NCI-H526 treated with DMSO at 0.1 percent for 48 hours (cell line): Measurements from ENCODE around the gene ANKRD34A.

Experiments used
- DNase-seq: peaks from one replicate; lab custom pipeline; 2025; lab: John Stamatoyannopoulos, UW

The ANKRD34A gene

DNA sequence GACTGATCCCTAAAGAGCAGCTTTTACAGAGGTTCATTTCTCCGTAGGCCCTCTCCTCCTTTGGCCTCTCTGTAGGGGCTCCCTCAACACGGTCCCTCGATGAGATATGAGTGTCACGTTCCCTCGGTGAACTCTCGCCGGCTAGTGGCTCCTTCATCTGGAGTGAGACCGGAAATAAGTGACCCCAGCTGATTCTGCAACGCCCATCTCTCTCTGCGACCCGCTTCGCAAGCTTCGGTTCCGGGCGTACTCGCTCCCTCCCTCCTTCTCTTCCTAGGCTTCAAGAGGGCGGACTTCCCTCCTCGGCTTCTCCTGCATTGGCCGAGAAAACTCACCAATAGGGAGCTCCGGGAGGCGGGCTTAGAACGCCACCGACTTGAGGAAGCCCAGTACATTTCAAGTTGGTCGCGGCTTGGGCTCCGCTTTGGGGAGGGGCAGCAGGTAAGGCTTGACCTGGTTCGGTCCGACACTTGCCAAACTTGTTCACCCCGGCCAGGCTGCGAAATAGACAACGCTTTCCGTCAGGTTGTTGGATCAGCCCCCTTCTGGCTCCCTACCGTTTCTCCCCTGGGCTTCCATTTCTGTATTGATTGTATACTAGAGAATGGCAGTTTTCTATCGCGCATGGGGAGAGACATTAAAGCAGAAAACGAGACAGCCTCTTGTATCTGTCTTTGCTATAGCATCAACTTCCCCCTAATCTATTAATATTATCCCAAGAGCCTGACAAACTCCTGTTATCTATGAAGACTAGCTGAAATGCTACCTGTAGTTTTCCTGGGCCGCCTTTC, at the start of gene ANKRD34A, which contains the start of gene POLR3GL:
ANKRD34A (minus strand) TSS at position 248 of the 791 bp plus-strand sequence. CDS start 2,816 bp downstream, outside the sequence.
POLR3GL (plus strand) TSS at position 363 of the 791 bp plus-strand sequence. CDS start 10,176 bp downstream, outside the sequence.
- DNase-seq, result peak; percentile 98

GRCh38 chr1:146013559-146013922, 49.2 kb upstream of the ANKRD34A start:
- no peak for DNase-seq

DNA sequence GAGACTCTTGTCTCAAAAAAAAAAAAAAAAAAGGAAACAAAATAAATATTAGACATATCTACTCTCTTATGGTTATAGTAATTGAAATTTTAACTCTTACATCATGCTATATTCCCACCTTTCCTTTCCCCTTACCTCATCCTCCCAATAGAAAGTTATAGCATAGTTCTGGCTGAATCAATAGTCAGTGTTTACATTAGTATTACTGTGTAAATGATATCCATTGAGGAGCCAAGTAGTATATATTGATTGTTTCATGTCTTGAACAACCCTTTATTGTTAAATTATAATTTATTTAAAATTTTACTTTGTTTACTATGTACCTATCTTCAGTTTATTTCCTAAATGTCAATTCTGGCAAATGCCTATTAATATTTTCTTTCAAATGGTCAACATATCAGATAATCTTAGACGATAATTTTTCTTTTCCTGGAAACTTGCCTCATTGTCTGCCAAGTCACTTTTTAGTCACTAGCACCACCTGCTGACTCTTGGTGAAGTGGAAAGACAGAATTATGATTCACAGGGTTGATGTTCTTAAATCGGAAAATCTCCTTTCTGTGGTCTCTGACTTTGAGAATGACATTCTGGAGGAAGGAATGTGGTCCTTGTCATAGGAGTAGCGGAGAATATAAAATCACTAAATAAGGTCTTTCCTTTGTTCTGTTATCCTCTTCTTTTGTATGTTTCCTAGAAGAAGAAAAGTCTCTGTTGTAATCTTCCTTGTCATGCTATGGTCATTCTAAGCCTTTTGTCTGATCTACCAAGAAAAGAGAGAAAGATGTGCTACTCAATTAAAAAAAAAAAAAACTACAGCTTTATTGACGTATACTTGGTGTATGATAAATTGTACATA, 48.6 kb upstream of the ANKRD34A start:
- peak; percentile 80 for DNase-seq

GRCh38 chr1:146010126-146010738, 45.9 kb upstream of the ANKRD34A start:
- no peak for DNase-seq

DNA sequence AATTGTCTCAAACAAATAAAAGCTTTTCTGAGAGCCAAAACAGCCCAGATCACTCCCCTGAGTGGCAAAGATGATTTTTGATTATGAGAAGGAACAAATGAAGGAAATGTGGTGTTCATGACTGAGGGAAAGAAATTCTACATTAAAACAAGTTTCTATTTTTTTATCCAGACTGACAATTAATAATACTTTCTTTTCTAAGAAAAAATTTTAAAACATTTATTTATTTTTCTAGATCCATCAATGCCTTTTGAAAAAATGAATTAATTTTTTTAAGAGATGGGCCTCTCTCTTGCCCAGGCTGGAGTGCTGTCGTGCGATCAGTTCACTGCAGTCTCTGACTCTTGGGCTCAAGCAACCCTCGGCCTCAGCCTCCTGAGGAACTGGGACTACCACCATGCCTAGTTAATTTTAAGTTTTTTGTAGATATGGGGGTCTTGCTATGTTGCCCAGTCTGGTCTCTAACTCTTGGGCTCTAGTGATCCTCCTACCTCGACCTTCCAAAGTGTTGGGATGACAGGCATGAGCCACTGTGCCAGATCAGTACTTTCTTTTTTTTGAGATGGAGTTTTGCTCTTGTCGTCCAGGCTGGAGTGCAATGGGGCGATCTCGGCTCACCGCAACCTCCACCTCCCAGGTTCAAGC, 43.2 kb upstream of the ANKRD34A start:
- DNase-seq, result no peak

GRCh38 chr1:146001709-146002108, 37.3 kb upstream of the ANKRD34A start:
- DNase-seq, result no peak

DNA sequence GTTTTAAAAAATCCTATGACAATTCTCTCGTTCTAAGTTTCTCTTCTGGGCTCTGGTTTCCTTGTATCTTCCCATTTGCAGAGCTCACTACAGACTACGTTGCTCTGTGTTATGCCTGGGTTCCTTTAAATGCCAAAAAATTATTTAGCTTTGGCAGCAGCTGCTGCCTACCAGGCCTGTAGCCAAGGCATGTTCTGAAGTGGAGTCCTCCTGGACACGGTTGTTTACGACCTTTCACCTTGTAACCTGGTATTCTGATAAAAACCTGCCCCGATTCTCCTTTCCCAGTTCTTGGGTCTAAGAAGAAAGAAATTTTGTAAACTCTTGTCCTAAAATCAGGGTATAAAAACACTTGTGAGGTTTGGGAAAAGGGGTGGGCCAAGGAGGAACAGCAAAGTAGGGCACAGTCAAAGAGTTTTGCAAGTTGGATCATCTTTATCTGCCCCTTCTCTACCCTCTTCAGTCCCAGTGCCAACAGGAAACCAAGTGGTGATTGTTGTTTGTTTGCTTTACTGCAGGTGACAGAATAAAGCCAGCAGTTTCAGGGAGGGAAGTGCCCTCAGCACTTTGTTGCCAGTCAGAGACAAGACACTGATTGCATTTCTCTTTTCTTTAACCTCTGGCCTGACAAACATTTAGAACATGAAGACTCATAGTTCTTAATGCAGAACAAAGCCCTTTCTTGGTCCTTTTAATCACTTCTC, 35.1 kb upstream of the ANKRD34A start:
- no peak for DNase-seq

GRCh38 chr1:145997718-145998023, 33.3 kb upstream of the ANKRD34A start:
- DNase-seq, result no peak

DNA sequence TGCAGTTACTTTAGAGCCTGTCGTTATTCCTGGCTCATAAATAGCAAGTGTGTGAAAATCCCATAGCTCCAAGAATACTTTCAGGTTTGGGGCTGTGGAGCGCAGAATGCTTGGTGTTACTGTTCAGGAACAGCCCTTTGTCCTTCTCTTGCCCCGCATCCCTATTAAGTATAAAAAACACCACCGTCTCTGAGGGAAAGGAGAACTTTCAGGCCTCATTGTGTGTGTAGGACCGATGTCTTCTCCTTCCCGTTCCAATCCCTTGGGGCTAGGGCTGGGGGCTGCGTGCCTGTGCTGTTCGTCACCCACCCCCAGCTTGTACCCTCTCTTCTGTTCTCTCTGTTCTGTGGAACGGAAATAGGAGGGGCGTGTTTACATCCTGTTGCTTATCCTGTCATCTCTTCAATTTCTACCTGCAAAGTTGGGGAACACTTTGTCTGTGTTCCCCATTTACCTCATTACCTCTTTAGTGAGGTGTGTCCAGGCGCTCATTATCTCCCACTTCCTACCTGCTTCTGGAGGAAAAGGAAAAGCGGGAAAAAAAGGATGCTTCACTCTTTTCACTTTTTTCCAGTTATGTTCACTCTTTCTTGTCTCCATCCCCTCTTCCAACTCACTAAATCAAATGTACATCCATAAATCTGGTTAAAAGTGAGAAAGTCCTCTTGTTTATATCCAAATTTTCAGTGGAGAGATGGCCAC, 32.8 kb upstream of the ANKRD34A start:
- no peak for DNase-seq

GRCh38 chr1:145996433-145997015, 32.1 kb upstream of the ANKRD34A start, which contains the start of gene TXNIP:
Gene TXNIP, minus strand, starts transcription at chr1:145996579. Its CDS starts 313 bp downstream, at chr1:145996266.
- DNase-seq, result peak; percentile 100

DNA sequence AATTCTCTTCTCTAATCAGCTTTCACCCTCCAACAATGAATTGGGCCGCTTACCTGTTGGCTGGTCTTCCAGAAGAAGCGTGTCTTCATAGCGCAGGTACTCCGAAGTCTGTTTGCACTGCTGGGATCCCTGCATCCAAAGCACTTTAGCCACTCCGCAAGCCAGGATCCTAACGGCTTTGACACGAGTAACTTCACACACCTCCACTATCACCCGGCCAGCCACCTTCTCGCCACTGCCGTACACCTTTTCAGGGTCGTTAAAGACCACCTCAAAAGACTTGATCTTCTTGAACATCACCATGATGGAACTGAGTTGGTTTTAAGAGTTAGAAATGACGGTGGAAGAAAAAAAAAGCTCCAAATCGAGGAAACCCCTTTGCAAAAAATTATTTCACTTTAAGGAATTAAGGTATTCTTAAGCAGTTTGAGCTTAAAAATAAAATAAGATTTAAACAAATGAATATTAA, 31.6 kb upstream of the ANKRD34A start:
- DNase-seq, result peak; percentile 77

GRCh38 chr1:145995148-145995881, 30.9 kb upstream of the ANKRD34A start:
- DNase-seq, result peak; percentile 52

- DNase-seq, result no peak
Measured at GRCh38 chr1:145994391-145995120, 30.2 kb upstream of the ANKRD34A start.

GRCh38 chr1:145993618-145994390, 29.4 kb upstream of the ANKRD34A start:
- no peak for DNase-seq

DNA sequence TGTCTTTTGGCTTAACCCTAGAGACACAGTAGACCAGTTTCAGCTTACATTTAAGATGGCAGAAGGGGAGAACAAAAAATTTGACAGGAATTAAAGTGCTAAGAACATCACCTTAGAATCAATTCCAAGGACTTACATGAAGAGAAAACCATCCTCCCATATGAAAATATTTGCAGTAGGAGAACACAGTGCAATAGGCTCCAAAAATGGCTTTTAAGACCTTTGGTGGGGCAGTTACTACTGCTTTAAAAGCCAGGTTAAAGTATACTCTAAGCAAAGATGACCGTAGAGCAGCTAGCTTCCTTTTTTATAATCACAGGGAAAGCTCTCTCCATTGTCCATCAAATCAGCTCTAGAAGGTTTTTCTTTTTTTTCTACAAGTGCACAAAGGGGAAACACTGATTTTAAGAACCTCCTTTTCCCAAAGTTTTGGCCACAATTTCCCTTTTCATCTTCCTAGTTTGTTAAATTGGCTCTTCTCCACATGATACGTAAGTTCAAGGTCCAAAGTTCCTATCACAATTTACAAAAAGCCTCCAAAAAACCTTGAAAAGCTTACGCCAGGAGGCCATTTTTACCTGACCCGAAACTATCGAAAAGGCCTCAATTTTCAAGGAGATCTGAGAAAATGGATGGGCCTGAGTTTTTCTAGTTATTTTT, 28.7 kb upstream of the ANKRD34A start:
- no peak for DNase-seq

- DNase-seq, result no peak
Measured at GRCh38 chr1:145992502-145992936, 28.1 kb upstream of the ANKRD34A start.

GRCh38 chr1:145991735-145992412, 27.5 kb upstream of the ANKRD34A start:
- DNase-seq, result no peak
